GM12878 (cell line): ENCODE results near the gene LTC4S. TPM values are rescaled to one million over a fixed set of nuclear protein-coding genes. Genes with fewer than 3 reads are reported as not detected.

Experiments
- ATAC-seq: fragments of 200-7000 bp; cut with Tn5 transposase; 3 replicates; pipeline ENCODE4 v1.9.1; 2020; ENCODE audit warnings: mild to moderate bottlenecking, moderate library complexity
- BruUV-seq: library from RNA; stranded (reverse); fragments of 400-500 nt; replicated peaks from 2 replicates; lab custom pipeline; 2021; lab: Mats Ljungman, UMichigan
- CTCF ChIA-PET: fragments of 300-600 bp; sonication (Branson Sonifier 250); formaldehyde crosslinking; extraction: SDS; loops from one replicate; lab custom pipeline; 2021; ENCODE audit warnings: inconsistent platforms; lab: Yijun Ruan, JAX
- POLR2A ChIA-PET: fragments of 350-600 bp; formaldehyde crosslinking; extraction: SDS; loops from one replicate; lab custom pipeline; 2021; ENCODE audit warnings: inconsistent platforms; lab: Charles Lee
- RAD21 ChIA-PET: fragments of 300-600 bp; sonication (Branson Sonifier 250); formaldehyde crosslinking; loops from one replicate; lab custom pipeline; 2023; ENCODE audit warnings: antibody characterized with exemption; ENCODE audit not compliant: unreplicated experiment; lab: Charles Lee
- SMC1A ChIA-PET: fragments of 300-600 bp; sonication (Branson Sonifier 250); formaldehyde crosslinking; loops from one replicate; lab custom pipeline; 2023; ENCODE audit not compliant: unreplicated experiment, uncharacterized antibody; lab: Charles Lee
- DNase-seq: peaks from one replicate; pipeline ENCODE4 v3.0.0-alpha.2; 2011; ENCODE audit warnings: low read depth, low spot score
- FAIRE-seq: peaks from 3 replicates; lab custom pipeline; 2011; peaks lifted over from hg19 to GRCh38; lab: Jason Lieb, UNC
- H2AFZ ChIP-seq: 2 replicates; pipeline ENCODE4 v1.6.0; 2011; ENCODE audit warnings: low read depth, low read length, control low read depth; ENCODE audit not compliant: control insufficient read depth
- H3K27ac ChIP-seq: 2 replicates; pipeline ENCODE4 v1.5.1; 2011; ENCODE audit warnings: control low read depth; ENCODE audit not compliant: control insufficient read depth, insufficient read depth
- H3K27me3 ChIP-seq, 2 experiments: replicated peaks in 1 of 2; 2 replicates each; pipeline versions ENCODE4 v1.6.0 to v1.6.1; 2011; ENCODE audit warnings: low read length in 1 of 2; ENCODE audit not compliant: control insufficient read depth in 2 of 2, insufficient read depth in 2 of 2
- H3K36me3 ChIP-seq, 2 experiments: 2 replicates each; pipeline ENCODE4 v1.5.1; 2011; ENCODE audit warnings: low read length in 1 of 2; ENCODE audit not compliant: control insufficient read depth in 2 of 2, insufficient read depth in 2 of 2
- H3K4me1 ChIP-seq: 2 replicates; pipeline ENCODE4 v1.6.1; 2011; ENCODE audit warnings: mild to moderate bottlenecking, low read length, moderate library complexity, mixed read lengths; ENCODE audit not compliant: control insufficient read depth, insufficient read depth
- H3K4me2 ChIP-seq: 2 replicates; pipeline ENCODE4 v1.6.0; 2011; ENCODE audit warnings: control low read depth; ENCODE audit not compliant: control insufficient read depth, insufficient read depth
- H3K4me3 ChIP-seq: fragments of 200-600 bp; sonication (generic); 2 replicates; pipeline ENCODE4 v1.5.1; 2016
- H3K79me2 ChIP-seq: 2 replicates; pipeline ENCODE4 v1.6.0; 2011; ENCODE audit warnings: low read length; ENCODE audit not compliant: control insufficient read depth, insufficient read depth
- H3K9ac ChIP-seq: 2 replicates; pipeline ENCODE4 v1.8.0; 2011; ENCODE audit warnings: low read length, control low read depth, mixed read lengths; ENCODE audit not compliant: control insufficient read depth, insufficient read depth
- H3K9me3 ChIP-seq: replicated peaks from 3 replicates; pipeline ENCODE4 v1.5.1; 2011; ENCODE audit warnings: mild to moderate bottlenecking, low read length; ENCODE audit not compliant: control insufficient read depth, insufficient read depth
- H4K20me1 ChIP-seq: 2 replicates; pipeline ENCODE4 v1.6.0; 2011; ENCODE audit not compliant: control insufficient read depth, insufficient read depth
- BCL11A ChIP-seq: IDR thresholded peaks from 2 replicates; pipeline ENCODE4 v1.6.1; 2011; ENCODE audit warnings: low read depth, low read length
- BMI1 ChIP-seq: fragments of 450-650 bp; IDR thresholded peaks from 2 replicates; pipeline ENCODE4 v1.6.1; 2016; ENCODE audit warnings: mild to moderate bottlenecking, moderate library complexity, borderline replicate concordance
- CHD2 ChIP-seq: IDR thresholded peaks from 2 replicates; pipeline ENCODE4 v1.6.1; 2011; ENCODE audit warnings: low read depth, low read length, improper control_type of control experiment, borderline replicate concordance
- CREM ChIP-seq: IDR thresholded peaks from 2 replicates; pipeline ENCODE4 v1.6.1; 2014; ENCODE audit warnings: antibody characterized with exemption, low read depth
- EED ChIP-seq: sonication (generic); IDR thresholded peaks from 2 replicates; pipeline ENCODE4 v1.6.1; 2016; ENCODE audit warnings: antibody characterized with exemption, low read depth
- KLF5 ChIP-seq: fragments of 450-650 bp; IDR thresholded peaks from 2 replicates; pipeline ENCODE4 v1.6.1; 2014; ENCODE audit warnings: mild to moderate bottlenecking; ENCODE audit not compliant: partially characterized antibody
- NFIC ChIP-seq: IDR thresholded peaks from 2 replicates; pipeline ENCODE4 v1.6.1; 2012; ENCODE audit warnings: low read depth, mild to moderate bottlenecking, inconsistent platforms, low read length, moderate library complexity
- PAX8 ChIP-seq: fragments of 450-650 bp; IDR thresholded peaks from 2 replicates; pipeline ENCODE4 v1.6.1; 2017; ENCODE audit warnings: mild to moderate bottlenecking, moderate library complexity
- RB1 ChIP-seq: fragments of 450-650 bp; formaldehyde crosslinking; IDR thresholded peaks from 2 replicates; pipeline ENCODE4 v1.6.1; 2017; ENCODE audit warnings: mild to moderate bottlenecking, borderline replicate concordance
- RBBP5 ChIP-seq: fragments of 200-600 bp; sonication (generic); conservative IDR thresholded peaks from 2 replicates; pipeline ENCODE4 v1.6.1; 2016
- SIN3A ChIP-seq: IDR thresholded peaks from 2 replicates; pipeline ENCODE4 v1.6.1; 2012; ENCODE audit warnings: low read depth, low read length, improper control_type of control experiment
- SIX5 ChIP-seq: IDR thresholded peaks from 2 replicates; pipeline ENCODE4 v1.6.1; 2011; ENCODE audit warnings: mild to moderate bottlenecking, low read depth, low read length, moderate library complexity; ENCODE audit not compliant: severe bottlenecking
- SMARCA5 ChIP-seq: fragments of 450-650 bp; IDR thresholded peaks from 2 replicates; pipeline ENCODE4 v1.6.1; 2017; ENCODE audit warnings: mild to moderate bottlenecking
- TCF12 ChIP-seq: IDR thresholded peaks from 2 replicates; pipeline ENCODE4 v1.6.1; 2011; ENCODE audit warnings: low read depth, mild to moderate bottlenecking, low read length
- USF2 ChIP-seq: IDR thresholded peaks from 2 replicates; pipeline ENCODE4 v1.6.1; 2011; ENCODE audit warnings: low read depth, low read length, improper control_type of control experiment, borderline replicate concordance
- WGBS: methylation state at CpG from one replicate; pipeline ENCODE4 v1.1.6; 2016; ENCODE audit warnings: low lambda C conversion rate; ENCODE audit not compliant: insufficient replicate concordance, insufficient coverage; ENCODE audit errors: missing lambda C conversion rate; 5-methylcytosine and 5-hydroxymethylcytosine counted together
- in situ Hi-C: fragments of 300-500 bp; cut with MboI; formaldehyde crosslinking; loops from 9 replicates; pipeline ENCODE4 v1.14.3; 2018; ENCODE audit warnings: mixed read lengths
- intact Hi-C: fragments of 100-400 bp; cut with micrococcal nuclease; formaldehyde crosslinking; loops from one replicate; pipeline ENCODE4 v1.14.2; 2022; ENCODE audit not compliant: unreplicated experiment
- polyA plus RNA-seq, 11 experiments: library from polyadenylated mRNA; depleted of rRNA in 4 of 11; unstranded in 6 of 11; stranded (reverse) in 5 of 11; fragments of >200 nt; fragmentation: Nextera tagmentation in 4 of 11; fragmentation: Illumina TruSeq in 1 of 11; extraction: Ambion mirVana in 4 of 11; extraction: Trizol in 1 of 11; gene quantifications; 1 replicate in 1 of 11; 2 replicates in 10 of 11; pipeline versions ENCODE4 v1.2.1 to v1.2.3, GENCODE V29; 2011 to 2016; ENCODE audit warnings: inconsistent platforms in 2 of 11, missing spikeins in 2 of 11, low read depth in 1 of 11
- total RNA-seq, 4 experiments: library from RNA; depleted of rRNA in 3 of 4; stranded (reverse); fragments of >200 nt in 3 of 4; fragmentation: Illumina TruSeq in 1 of 4; extraction: Trizol in 1 of 4; gene quantifications; 2 replicates each; pipeline versions ENCODE4 v1.2.1 to v1.2.3, GENCODE V29; 2013 to 2021
- TF ChIP-seq, protein P1 (sequence below): fragments of 150-350 bp; IDR thresholded peaks from 2 replicates; pipeline ENCODE4 v1.6.1; 2016; ENCODE audit warnings: low read depth, low read length

LTC4S gene
- total and polyA plus RNA-seq, 10 of the 15 experiments (the other 5 are each of a cell fraction or from before 2014, with no cell fraction given): 0.78 to 3.6 (median 1.8) TPM; not detected in 5

- Histone ChIP-seq H3K36me3 (peaks cover 17 to 20% of the 10 kb centered on the region in 2 experiments; a peak in 3 of 4 replicates), H3K27me3 (no peaks in the 10 kb centered on the region), H3K9ac (no peak overlapping the region), H3K9me3 (no peaks in the 10 kb centered on the region), H3K4me1 (peaks cover 9% of the 10 kb centered on the region), H4K20me1 (no peaks in the 10 kb centered on the region), H2AFZ (no peak overlapping the region), H3K27ac (no peak overlapping the region), H3K79me2 (no peaks in the 10 kb centered on the region), H3K4me2 (no peak overlapping the region), H3K4me3 (no peak overlapping the region)
- ChIA-PET CTCF (interaction anchor here (1.4 kb wide), 1 partner anchor 37 kb away, joined by 3 read pairs; no protein-coding TSS in a partner anchor), SMC1A (no interaction called here), RAD21 (no interaction called here), POLR2A (no interaction called here)
- BruUV-seq: TSS peak; percentile 43
- no peak for ATAC-seq
- no peak for DNase-seq
- TF ChIP-seq, protein P1, sequence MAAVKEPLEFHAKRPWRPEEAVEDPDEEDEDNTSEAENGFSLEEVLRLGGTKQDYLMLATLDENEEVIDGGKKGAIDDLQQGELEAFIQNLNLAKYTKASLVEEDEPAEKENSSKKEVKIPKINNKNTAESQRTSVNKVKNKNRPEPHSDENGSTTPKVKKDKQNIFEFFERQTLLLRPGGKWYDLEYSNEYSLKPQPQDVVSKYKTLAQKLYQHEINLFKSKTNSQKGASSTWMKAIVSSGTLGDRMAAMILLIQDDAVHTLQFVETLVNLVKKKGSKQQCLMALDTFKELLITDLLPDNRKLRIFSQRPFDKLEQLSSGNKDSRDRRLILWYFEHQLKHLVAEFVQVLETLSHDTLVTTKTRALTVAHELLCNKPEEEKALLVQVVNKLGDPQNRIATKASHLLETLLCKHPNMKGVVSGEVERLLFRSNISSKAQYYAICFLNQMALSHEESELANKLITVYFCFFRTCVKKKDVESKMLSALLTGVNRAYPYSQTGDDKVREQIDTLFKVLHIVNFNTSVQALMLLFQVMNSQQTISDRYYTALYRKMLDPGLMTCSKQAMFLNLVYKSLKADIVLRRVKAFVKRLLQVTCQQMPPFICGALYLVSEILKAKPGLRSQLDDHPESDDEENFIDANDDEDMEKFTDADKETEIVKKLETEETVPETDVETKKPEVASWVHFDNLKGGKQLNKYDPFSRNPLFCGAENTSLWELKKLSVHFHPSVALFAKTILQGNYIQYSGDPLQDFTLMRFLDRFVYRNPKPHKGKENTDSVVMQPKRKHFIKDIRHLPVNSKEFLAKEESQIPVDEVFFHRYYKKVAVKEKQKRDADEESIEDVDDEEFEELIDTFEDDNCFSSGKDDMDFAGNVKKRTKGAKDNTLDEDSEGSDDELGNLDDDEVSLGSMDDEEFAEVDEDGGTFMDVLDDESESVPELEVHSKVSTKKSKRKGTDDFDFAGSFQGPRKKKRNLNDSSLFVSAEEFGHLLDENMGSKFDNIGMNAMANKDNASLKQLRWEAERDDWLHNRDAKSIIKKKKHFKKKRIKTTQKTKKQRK: no peak
- no peak for TF ChIP-seq CHD2
- no peak for TF ChIP-seq CREM
- no peak for TF ChIP-seq RB1
- no peak for TF ChIP-seq SMARCA5
- TF ChIP-seq BCL11A: no peak
- TF ChIP-seq EED: no peak
- TF ChIP-seq RBBP5: no peak
- TF ChIP-seq BMI1: no peak
- TF ChIP-seq SIX5: no peak
- TF ChIP-seq PAX8: no peak
- no peak for TF ChIP-seq USF2
- TF ChIP-seq TCF12: no peak
- TF ChIP-seq SIN3A: no peak
- TF ChIP-seq KLF5: no peak
- TF ChIP-seq NFIC: no peak
- in situ Hi-C loops: no loop called here
- FAIRE-seq: no peak
- 95% methylated on average over 16 of the region's 16 CpGs for WGBS
- intact Hi-C loops: no loop called here
These were observed 45.8 kb downstream of the LTC4S start for GRCh38 chr5:179839328-179840256.
